ENCODE data around the gene ZRSR2.
A peak's percentile ranks its signal among the peaks of the same experiment; 100 is the strongest.
"Not testable (repeated sequence)": the region's sequence is repeated elsewhere in the genome, so short reads cannot be mapped to it uniquely, and the experiment has no call there.

The ZRSR2 gene

DNA sequence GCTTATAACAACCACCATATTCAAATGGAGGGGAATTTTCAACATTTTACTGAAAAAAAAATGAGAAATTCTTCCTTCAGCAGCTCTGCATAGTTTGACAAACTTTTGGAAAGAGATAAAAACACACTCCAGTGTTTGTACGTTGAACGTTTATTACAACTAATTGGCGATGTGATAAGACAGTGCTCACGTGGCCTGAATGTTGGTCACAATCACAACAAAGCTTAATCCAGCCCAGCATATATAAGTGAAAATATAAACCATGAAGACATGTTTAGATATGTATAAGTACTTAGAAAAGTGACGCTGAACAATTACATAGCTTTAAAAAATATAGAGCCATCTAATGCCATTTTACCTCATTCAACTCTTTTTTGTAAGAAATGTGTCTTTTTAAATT, 35.7 kb downstream of the ZRSR2 start:
- no peak overlapping the region for H3K4me3 ChIP-seq (ENCODE audit: low read depth, low read length)
- no peak overlapping the region for H3K27ac ChIP-seq (ENCODE audit: low read depth, low read length)
- H3K36me3 ChIP-seq (ENCODE audit: control insufficient read depth, insufficient read depth, low read length) = peaks cover 61% of the 10 kb centered on the region
- H3K27me3 ChIP-seq (ENCODE audit: control insufficient read depth, insufficient read depth, low read length) = no peaks in the 10 kb centered on the region
- H3K9ac ChIP-seq (ENCODE audit: low read depth, low read length) = no peak overlapping the region
- no peaks in the 10 kb centered on the region for H3K4me1 ChIP-seq (ENCODE audit: control insufficient read depth, insufficient read depth, low read length)
- no peaks in the 10 kb centered on the region for H3K9me3 ChIP-seq (ENCODE audit: control insufficient read depth, insufficient read depth, low read length)

DNA sequence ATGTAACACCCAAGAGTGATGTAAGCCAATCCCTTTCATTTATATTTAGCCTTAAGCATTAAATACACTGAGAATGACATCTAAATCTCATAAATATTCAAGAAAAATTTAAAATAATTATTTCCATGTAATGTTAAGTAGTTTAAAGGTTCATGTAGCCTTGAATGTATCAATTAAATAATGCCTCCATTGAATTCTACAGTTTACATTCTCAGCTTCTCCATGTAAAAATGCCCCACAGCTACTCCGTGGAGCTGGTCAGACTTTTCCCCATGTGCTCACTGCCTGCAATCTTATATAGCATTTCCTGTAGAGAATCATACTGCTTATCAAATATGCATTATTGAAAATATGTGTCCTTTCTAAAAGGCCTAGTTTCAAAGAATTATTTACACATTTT, 38.9 kb downstream of the ZRSR2 start:
- no peak overlapping the region for H3K9ac ChIP-seq (ENCODE audit: low read depth, low read length)
- H3K36me3 ChIP-seq (ENCODE audit: control insufficient read depth, insufficient read depth, low read length) = peaks cover 66% of the 10 kb centered on the region
- no peak overlapping the region for H3K4me3 ChIP-seq (ENCODE audit: low read depth, low read length)
- H3K27ac ChIP-seq (ENCODE audit: low read depth, low read length) = no peak overlapping the region
- H3K4me1 ChIP-seq (ENCODE audit: control insufficient read depth, insufficient read depth, low read length) = peaks cover 20% of the 10 kb centered on the region
- no peaks in the 10 kb centered on the region for H3K27me3 ChIP-seq (ENCODE audit: control insufficient read depth, insufficient read depth, low read length)
- H3K9me3 ChIP-seq (ENCODE audit: control insufficient read depth, insufficient read depth, low read length) = no peaks in the 10 kb centered on the region

DNA sequence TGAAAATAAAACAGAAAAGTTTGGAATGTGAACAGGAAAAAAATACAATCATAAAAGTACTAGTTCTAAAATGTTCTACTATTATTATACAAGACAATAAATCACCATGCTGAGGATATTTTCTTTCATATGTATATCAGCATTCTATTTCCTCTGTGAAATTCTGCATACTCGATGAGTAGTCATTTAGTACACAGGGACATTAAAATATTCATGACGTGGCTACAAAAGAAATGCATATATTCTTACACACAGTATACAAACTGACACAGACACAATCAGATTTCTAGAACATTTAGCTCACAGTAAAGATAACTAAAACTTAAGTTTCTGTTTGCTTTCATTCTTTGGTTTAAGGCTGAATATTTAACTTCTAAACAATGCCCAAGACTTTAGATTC, 41.1 kb downstream of the ZRSR2 start:
- not testable (repeated sequence) for H3K9ac ChIP-seq (ENCODE audit: low read depth, low read length); H3K9me3 ChIP-seq (ENCODE audit: control insufficient read depth, insufficient read depth, low read length); H3K27ac ChIP-seq (ENCODE audit: low read depth, low read length); H3K4me3 ChIP-seq (ENCODE audit: low read depth, low read length); H3K27me3 ChIP-seq (ENCODE audit: control insufficient read depth, insufficient read depth, low read length)
- Histone ChIP-seq H3K36me3 (ENCODE audit: control insufficient read depth, insufficient read depth, low read length) (peaks cover 82% of the 10 kb centered on the region), H3K4me1 (ENCODE audit: control insufficient read depth, insufficient read depth, low read length) (peaks cover 32% of the 10 kb centered on the region)

DNA sequence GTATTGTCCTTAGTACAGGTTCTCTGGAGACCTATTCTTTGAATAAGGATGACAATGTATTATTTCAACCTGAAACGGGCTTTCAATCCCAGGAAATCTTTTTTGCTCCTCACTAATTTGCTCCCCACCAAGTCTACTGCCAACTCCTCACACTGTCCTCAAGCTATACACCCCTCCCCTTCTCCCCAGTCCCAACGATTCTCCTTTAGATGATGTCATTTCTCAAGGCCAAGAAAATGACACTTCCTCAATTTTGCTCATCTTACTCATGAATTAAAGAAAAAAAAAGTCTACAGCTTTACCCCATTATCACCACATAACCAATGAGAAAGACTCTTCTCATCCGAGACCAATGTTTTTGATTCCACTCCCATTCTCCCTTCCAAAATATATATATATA, 43.8 kb downstream of the ZRSR2 start:
- no peak overlapping the region for H3K9ac ChIP-seq (ENCODE audit: low read depth, low read length)
- H3K9me3 ChIP-seq (ENCODE audit: control insufficient read depth, insufficient read depth, low read length) = no peaks in the 10 kb centered on the region
- peaks cover 83% of the 10 kb centered on the region for H3K36me3 ChIP-seq (ENCODE audit: control insufficient read depth, insufficient read depth, low read length)
- H3K4me1 ChIP-seq (ENCODE audit: control insufficient read depth, insufficient read depth, low read length) = peaks cover 32% of the 10 kb centered on the region
- no peak overlapping the region for H3K27ac ChIP-seq (ENCODE audit: low read depth, low read length)
- H3K27me3 ChIP-seq (ENCODE audit: control insufficient read depth, insufficient read depth, low read length) = no peaks in the 10 kb centered on the region
- no peak overlapping the region; the same call in 1 of the 2 replicates for H3K4me3 ChIP-seq (ENCODE audit: low read depth, low read length)

DNA sequence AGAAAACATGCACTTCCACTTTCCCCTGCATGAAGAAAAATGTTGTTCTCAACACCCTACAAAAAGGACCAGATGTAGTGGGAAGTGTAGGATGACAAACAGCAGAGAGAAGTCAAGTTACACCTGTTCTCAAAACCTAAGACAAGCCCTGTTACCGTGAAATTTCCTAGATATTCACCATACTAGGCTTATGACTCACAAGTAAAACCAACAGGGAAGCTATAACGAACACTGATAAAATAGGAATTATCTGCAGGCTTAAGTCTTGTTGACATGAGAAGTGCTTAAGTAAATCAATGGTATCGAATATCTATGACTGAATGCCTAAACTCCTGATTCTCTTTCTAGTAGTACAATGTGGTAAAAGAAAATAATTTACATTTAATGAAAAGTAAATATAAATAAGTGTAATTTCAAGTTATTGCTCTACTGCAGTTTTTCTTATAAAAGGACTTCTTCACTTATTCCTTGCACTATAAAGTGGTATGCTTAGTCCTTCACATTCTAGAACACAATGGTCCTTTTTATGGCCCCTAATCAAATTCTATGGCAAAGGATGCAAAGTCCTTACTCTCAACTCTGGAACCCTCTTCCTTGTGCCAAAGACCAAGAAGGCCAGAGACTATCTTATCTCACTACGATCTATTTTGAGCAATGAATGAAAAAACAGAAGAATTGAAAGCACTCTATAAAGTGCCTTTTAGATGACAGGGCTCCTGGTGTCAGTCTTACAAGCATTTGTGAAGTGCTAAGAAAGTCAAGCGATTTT, 44.7 kb downstream of the ZRSR2 start:
- Histone ChIP-seq H3K27ac (ENCODE audit: low read depth, low read length) (peak overlapping the region; percentile 21), H3K36me3 (ENCODE audit: control insufficient read depth, insufficient read depth, low read length) (peaks cover 83% of the 10 kb centered on the region), H3K9me3 (ENCODE audit: control insufficient read depth, insufficient read depth, low read length) (no peaks in the 10 kb centered on the region), H3K9ac (ENCODE audit: low read depth, low read length) (no peak overlapping the region), H3K4me3 (ENCODE audit: low read depth, low read length) (no peak overlapping the region), H3K4me1 (ENCODE audit: control insufficient read depth, insufficient read depth, low read length) (peaks cover 32% of the 10 kb centered on the region), H3K27me3 (ENCODE audit: control insufficient read depth, insufficient read depth, low read length) (no peaks in the 10 kb centered on the region)

DNA sequence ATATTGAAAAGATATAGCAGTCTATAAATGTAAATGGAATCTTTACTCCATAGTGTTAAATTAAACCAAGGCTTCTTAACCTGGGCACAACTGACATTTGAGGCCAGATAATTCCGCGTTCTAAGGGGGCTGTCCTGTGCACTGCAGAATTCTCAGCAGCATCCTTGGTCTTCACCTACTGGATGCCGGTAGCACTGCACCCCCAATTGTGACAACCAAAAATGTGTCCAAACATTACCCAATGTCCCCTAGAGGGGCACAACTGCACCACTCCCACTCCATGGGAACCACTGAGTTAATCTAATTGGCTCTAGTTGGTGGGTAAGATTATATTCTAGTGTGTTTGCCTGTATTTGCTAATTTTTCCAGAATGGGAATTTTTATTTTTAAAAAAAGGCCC, 47.7 kb downstream of the ZRSR2 start:
- Histone ChIP-seq H3K36me3 (ENCODE audit: control insufficient read depth, insufficient read depth, low read length) (peaks cover 93% of the 10 kb centered on the region), H3K9ac (ENCODE audit: low read depth, low read length) (no peak overlapping the region), H3K9me3 (ENCODE audit: control insufficient read depth, insufficient read depth, low read length) (no peaks in the 10 kb centered on the region), H3K4me3 (ENCODE audit: low read depth, low read length) (no peak overlapping the region), H3K4me1 (ENCODE audit: control insufficient read depth, insufficient read depth, low read length) (peaks cover 37% of the 10 kb centered on the region), H3K27ac (ENCODE audit: low read depth, low read length) (no peak overlapping the region), H3K27me3 (ENCODE audit: control insufficient read depth, insufficient read depth, low read length) (no peaks in the 10 kb centered on the region)

DNA sequence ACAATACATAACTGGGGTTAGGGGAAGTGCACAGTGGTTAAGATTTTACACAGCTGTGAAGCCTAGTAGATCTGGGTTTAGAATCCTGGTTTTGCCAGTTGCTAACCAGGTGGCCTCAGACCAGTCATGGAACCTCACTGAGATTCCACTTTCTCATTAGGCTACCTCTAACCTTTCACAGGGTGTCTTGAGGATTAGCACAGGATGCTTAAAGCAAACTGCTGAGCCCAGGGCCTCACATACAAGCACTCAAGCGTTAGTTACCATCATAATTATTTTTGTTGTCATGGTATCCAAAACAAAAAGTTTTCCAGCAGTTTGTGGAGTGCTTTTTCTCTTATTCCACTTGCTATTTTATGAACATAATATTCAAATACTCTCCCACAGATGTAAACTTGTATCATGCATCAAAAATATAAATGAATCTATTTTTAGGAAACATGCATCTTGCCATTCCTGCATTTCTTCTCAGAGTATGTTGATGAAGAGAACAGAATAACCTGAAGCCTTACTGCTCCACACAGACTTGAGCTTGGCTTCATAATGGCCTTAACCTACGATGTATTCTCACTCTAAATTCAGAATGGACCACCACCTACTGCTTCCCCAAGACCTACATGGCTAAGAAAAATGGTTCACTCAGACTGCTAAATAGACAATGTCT, 51.7 kb downstream of the ZRSR2 start:
- H3K36me3 ChIP-seq (ENCODE audit: control insufficient read depth, insufficient read depth, low read length) = peaks cover 97% of the 10 kb centered on the region
- no peak overlapping the region for H3K9ac ChIP-seq (ENCODE audit: low read depth, low read length)
- H3K4me1 ChIP-seq (ENCODE audit: control insufficient read depth, insufficient read depth, low read length) = peaks cover 19% of the 10 kb centered on the region
- no peak overlapping the region for H3K27ac ChIP-seq (ENCODE audit: low read depth, low read length)
- H3K9me3 ChIP-seq (ENCODE audit: control insufficient read depth, insufficient read depth, low read length) = no peaks in the 10 kb centered on the region
- H3K27me3 ChIP-seq (ENCODE audit: control insufficient read depth, insufficient read depth, low read length) = no peaks in the 10 kb centered on the region
- H3K4me3 ChIP-seq (ENCODE audit: low read depth, low read length) = no peak overlapping the region

DNA sequence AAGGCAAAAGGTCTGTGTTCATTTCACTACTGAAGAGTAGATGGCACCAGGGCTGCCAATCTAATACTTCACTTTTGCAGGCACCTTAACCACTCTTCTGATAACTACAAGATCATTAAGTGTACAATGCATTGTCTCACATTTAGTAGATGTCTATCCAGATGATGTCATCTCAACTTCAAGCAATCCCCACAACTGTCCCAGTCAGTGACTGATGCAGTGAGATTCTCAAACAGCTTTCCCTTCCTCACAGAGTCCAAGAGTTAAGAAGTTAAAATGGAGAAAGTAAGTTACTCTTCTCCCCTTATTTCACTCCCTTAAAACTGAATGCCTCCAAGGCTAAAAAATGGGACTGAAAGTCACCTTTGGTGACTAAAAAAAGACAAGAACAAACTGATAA, 53.7 kb downstream of the ZRSR2 start:
- Histone ChIP-seq H3K9ac (ENCODE audit: low read depth, low read length) (no peak overlapping the region), H3K9me3 (ENCODE audit: control insufficient read depth, insufficient read depth, low read length) (no peaks in the 10 kb centered on the region), H3K4me1 (ENCODE audit: control insufficient read depth, insufficient read depth, low read length) (peaks cover 36% of the 10 kb centered on the region), H3K36me3 (ENCODE audit: control insufficient read depth, insufficient read depth, low read length) (peaks cover 99% of the 10 kb centered on the region), H3K27me3 (ENCODE audit: control insufficient read depth, insufficient read depth, low read length) (no peaks in the 10 kb centered on the region), H3K4me3 (ENCODE audit: low read depth, low read length) (no peak overlapping the region), H3K27ac (ENCODE audit: low read depth, low read length) (no peak overlapping the region)

DNA sequence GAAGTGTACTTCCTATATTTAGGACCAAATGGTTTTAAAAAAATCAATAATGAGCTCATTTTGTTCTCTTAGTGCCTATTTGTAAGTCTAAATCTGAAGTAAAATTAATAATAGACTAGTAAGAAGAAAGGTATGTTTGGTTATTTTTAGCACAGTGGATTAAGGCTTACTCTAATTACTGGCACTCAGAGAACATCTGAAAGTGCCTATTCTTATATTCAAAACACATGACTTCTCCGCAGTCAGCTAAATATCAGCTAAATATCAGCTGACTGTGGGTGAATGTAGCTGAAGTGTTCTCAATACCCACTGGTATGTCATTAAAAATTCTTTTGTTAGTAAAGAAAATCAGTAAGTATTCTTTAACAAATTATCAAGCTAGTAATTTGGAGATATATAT, 58.3 kb downstream of the ZRSR2 start:
- Histone ChIP-seq H3K9me3 (ENCODE audit: control insufficient read depth, insufficient read depth, low read length) (no peaks in the 10 kb centered on the region), H3K4me3 (ENCODE audit: low read depth, low read length) (peak overlapping the region; percentile 92), H3K27ac (ENCODE audit: low read depth, low read length) (no peak overlapping the region), H3K36me3 (ENCODE audit: control insufficient read depth, insufficient read depth, low read length) (peaks cover 100% of the 10 kb centered on the region), H3K9ac (ENCODE audit: low read depth, low read length) (no peak overlapping the region), H3K27me3 (ENCODE audit: control insufficient read depth, insufficient read depth, low read length) (no peaks in the 10 kb centered on the region), H3K4me1 (ENCODE audit: control insufficient read depth, insufficient read depth, low read length) (peaks cover 46% of the 10 kb centered on the region)

DNA sequence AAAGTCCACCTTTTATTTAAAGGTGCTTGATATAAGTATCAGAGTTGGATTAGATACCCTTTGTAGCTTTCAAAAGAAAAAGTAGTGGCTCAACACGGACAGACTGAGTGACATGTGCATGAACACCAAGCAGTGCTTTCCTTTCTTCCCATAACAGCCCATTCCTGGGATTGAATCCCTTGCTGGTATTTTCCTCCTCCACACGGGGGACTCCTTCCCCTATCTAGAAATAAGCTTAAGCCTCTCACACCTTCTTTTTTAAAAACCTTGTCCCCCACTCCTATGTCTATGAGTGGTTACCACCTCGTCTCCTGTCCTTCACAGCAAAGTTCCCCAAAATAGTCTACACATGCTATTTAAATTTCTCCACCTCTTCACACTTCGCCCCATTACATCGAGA, 59.3 kb downstream of the ZRSR2 start:
- Histone ChIP-seq H3K4me3 (ENCODE audit: low read depth, low read length) (peak overlapping the region; percentile 92), H3K9ac (ENCODE audit: low read depth, low read length) (no peak overlapping the region), H3K36me3 (ENCODE audit: control insufficient read depth, insufficient read depth, low read length) (peaks cover 90% of the 10 kb centered on the region), H3K4me1 (ENCODE audit: control insufficient read depth, insufficient read depth, low read length) (peaks cover 46% of the 10 kb centered on the region), H3K27me3 (ENCODE audit: control insufficient read depth, insufficient read depth, low read length) (no peaks in the 10 kb centered on the region), H3K27ac (ENCODE audit: low read depth, low read length) (peak overlapping the region; percentile 16), H3K9me3 (ENCODE audit: control insufficient read depth, insufficient read depth, low read length) (no peaks in the 10 kb centered on the region)

DNA sequence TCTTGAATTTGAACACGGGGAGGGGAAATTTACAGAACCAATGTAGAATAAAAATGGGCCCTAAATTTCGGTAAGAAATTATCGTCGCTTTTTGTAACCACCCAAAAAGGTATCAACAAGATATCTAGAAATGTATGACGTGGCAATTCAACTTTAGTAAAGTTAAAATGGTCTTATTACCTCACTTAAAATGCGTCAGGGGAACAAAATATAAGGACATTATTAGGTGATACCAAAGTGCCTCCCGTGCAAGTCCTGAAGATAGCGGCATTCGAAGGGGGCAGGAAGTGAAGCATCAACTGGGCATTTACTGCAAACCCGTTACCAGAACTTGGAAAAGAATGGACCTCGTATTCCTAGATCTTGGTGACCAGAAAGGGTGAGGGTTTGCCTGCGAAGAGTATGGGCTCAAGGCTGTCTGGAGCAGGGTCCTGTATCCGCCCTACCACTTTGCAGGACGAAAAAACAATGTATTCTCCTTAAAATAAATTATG, 63.3 kb downstream of the ZRSR2 start:
- Histone ChIP-seq H3K27ac (ENCODE audit: low read depth, low read length) (peak overlapping the region; percentile 68), H3K9ac (ENCODE audit: low read depth, low read length) (peak overlapping the region; percentile 81), H3K4me1 (ENCODE audit: control insufficient read depth, insufficient read depth, low read length) (peaks cover 42% of the 10 kb centered on the region), H3K4me3 (ENCODE audit: low read depth, low read length) (peak overlapping the region; percentile 92), H3K9me3 (ENCODE audit: control insufficient read depth, insufficient read depth, low read length) (no peaks in the 10 kb centered on the region), H3K27me3 (ENCODE audit: control insufficient read depth, insufficient read depth, low read length) (no peaks in the 10 kb centered on the region), H3K36me3 (ENCODE audit: control insufficient read depth, insufficient read depth, low read length) (peaks cover 49% of the 10 kb centered on the region)
